Measurements from ENCODE around the gene ZNF180. TPM values are rescaled to one million over a fixed set of nuclear protein-coding genes. Genes with fewer than 3 reads are reported as not detected.

The ZNF180 gene
- total RNA-seq, 1 donor: 9.4 TPM

- H3K36me3 ChIP-seq (ENCODE audit: insufficient read depth, low read length): no peaks in the 10 kb centered on the region
- DNase-seq (ENCODE audit: insufficient read length, low spot score, missing footprints): no peak
- no peaks in the 10 kb centered on the region for H4K20me1 ChIP-seq (ENCODE audit: insufficient read depth, low read length)
- no peaks in the 10 kb centered on the region for H3K79me2 ChIP-seq (ENCODE audit: insufficient read depth, low read length)
- H3K4me1 ChIP-seq (ENCODE audit: insufficient read depth, low read length): no peaks in the 10 kb centered on the region
- TF ChIP-seq CTCF (IDR thresholded peaks at IDR 0.05; ENCODE audit: extremely low read depth, low read depth, low read length): no peak
- no peaks in the 10 kb centered on the region for H3K9me3 ChIP-seq (ENCODE audit: low read depth, low read length)
- H3K27me3 ChIP-seq (ENCODE audit: insufficient read depth, low read length): no peaks in the 10 kb centered on the region
- H2AFZ ChIP-seq (ENCODE audit: low read length): no peak overlapping the region
- no peak overlapping the region for H3K4me3 ChIP-seq (ENCODE audit: insufficient read depth, low read length)
- no peak overlapping the region for H3K4me2 ChIP-seq (ENCODE audit: insufficient read depth, low read length)
- H3K27ac ChIP-seq (ENCODE audit: low read depth, low read length): no peak overlapping the region
Observed at GRCh38 chr19:44515031-44515430, 14.7 kb upstream of the ZNF180 start.

- Histone ChIP-seq H3K4me1 (ENCODE audit: insufficient read depth, low read length) (no peaks in the 10 kb centered on the region), H3K4me3 (ENCODE audit: insufficient read depth, low read length) (no peak overlapping the region), H2AFZ (ENCODE audit: low read length) (no peak overlapping the region), H3K4me2 (ENCODE audit: insufficient read depth, low read length) (no peak overlapping the region), H3K9me3 (ENCODE audit: low read depth, low read length) (no peaks in the 10 kb centered on the region), H3K27me3 (ENCODE audit: insufficient read depth, low read length) (peaks cover 4% of the 10 kb centered on the region), H3K36me3 (ENCODE audit: insufficient read depth, low read length) (no peaks in the 10 kb centered on the region), H3K79me2 (ENCODE audit: insufficient read depth, low read length) (no peaks in the 10 kb centered on the region), H4K20me1 (ENCODE audit: insufficient read depth, low read length) (no peaks in the 10 kb centered on the region), H3K27ac (ENCODE audit: low read depth, low read length) (no peak overlapping the region)
- no peak for DNase-seq (ENCODE audit: insufficient read length, low spot score, missing footprints)
- peak; percentile 58 for TF ChIP-seq CTCF (IDR thresholded peaks at IDR 0.05; ENCODE audit: extremely low read depth, low read depth, low read length)
Observed at GRCh38 chr19:44512326-44513298, 12.3 kb upstream of the ZNF180 start.

GRCh38 chr19:44509478-44509877, 9.2 kb upstream of the ZNF180 start:
- no peaks in the 10 kb centered on the region for H3K9me3 ChIP-seq (ENCODE audit: low read depth, low read length)
- H3K4me3 ChIP-seq (ENCODE audit: insufficient read depth, low read length): no peak overlapping the region
- DNase-seq (ENCODE audit: insufficient read length, low spot score, missing footprints): no peak
- no peak overlapping the region for H2AFZ ChIP-seq (ENCODE audit: low read length)
- no peaks in the 10 kb centered on the region for H3K79me2 ChIP-seq (ENCODE audit: insufficient read depth, low read length)
- no peaks in the 10 kb centered on the region for H4K20me1 ChIP-seq (ENCODE audit: insufficient read depth, low read length)
- no peak overlapping the region for H3K4me2 ChIP-seq (ENCODE audit: insufficient read depth, low read length)
- H3K36me3 ChIP-seq (ENCODE audit: insufficient read depth, low read length): no peaks in the 10 kb centered on the region
- TF ChIP-seq CTCF (IDR thresholded peaks at IDR 0.05; ENCODE audit: extremely low read depth, low read depth, low read length): no peak
- peaks cover 4% of the 10 kb centered on the region for H3K27me3 ChIP-seq (ENCODE audit: insufficient read depth, low read length)
- no peak overlapping the region for H3K27ac ChIP-seq (ENCODE audit: low read depth, low read length)
- H3K4me1 ChIP-seq (ENCODE audit: insufficient read depth, low read length): no peaks in the 10 kb centered on the region

- peak overlapping the region; percentile 98 for H3K4me3 ChIP-seq (ENCODE audit: insufficient read depth, low read length)
- peak overlapping the region; percentile 100 for H2AFZ ChIP-seq (ENCODE audit: low read length)
- peaks cover 14% of the 10 kb centered on the region for H3K36me3 ChIP-seq (ENCODE audit: insufficient read depth, low read length)
- DNase-seq (ENCODE audit: insufficient read length, low spot score, missing footprints): no peak
- H4K20me1 ChIP-seq (ENCODE audit: insufficient read depth, low read length): peaks cover 25% of the 10 kb centered on the region
- peaks cover 3% of the 10 kb centered on the region for H3K9me3 ChIP-seq (ENCODE audit: low read depth, low read length)
- peaks cover 12% of the 10 kb centered on the region for H3K4me1 ChIP-seq (ENCODE audit: insufficient read depth, low read length)
- H3K79me2 ChIP-seq (ENCODE audit: insufficient read depth, low read length): peaks cover 52% of the 10 kb centered on the region
- no peaks in the 10 kb centered on the region for H3K27me3 ChIP-seq (ENCODE audit: insufficient read depth, low read length)
- H3K4me2 ChIP-seq (ENCODE audit: insufficient read depth, low read length): peak overlapping the region; percentile 98
- TF ChIP-seq CTCF (IDR thresholded peaks at IDR 0.05; ENCODE audit: extremely low read depth, low read depth, low read length): no peak
- H3K27ac ChIP-seq (ENCODE audit: low read depth, low read length): peak overlapping the region; percentile 81
Observed at GRCh38 chr19:44499559-44499958, 763 bp downstream of the ZNF180 start.
